ENCODE results near the gene ZNF580.
A peak's percentile ranks its signal among the peaks of the same experiment; 100 is the strongest.

ZNF580 gene

GRCh38 chr19:55624109-55625003, 16.4 kb upstream of the ZNF580 start, which contains the start of gene ZNF784:
TSS of gene ZNF784 (minus strand) at chr19:55624566. CDS start at chr19:55624561, 5 bp downstream.
- Mint-ChIP-seq H3K4me1 (ENCODE audit: low read depth) (peaks cover 53% of the 10 kb centered on the region), H3K9me3 (no peaks in the 10 kb centered on the region), H3K36me3 (ENCODE audit: low read depth) (peaks cover 16% of the 10 kb centered on the region), H3K27ac (peak within 1 kb of the TSS; percentile 98), H3K27me3 (peaks cover 5% of the 10 kb centered on the region), H3K4me3 (peak within 1 kb of the TSS; percentile 84)
- peak; percentile 94 for DNase-seq

GRCh38 chr19:55625004-55625326, 15.8 kb upstream of the ZNF580 start:
- Mint-ChIP-seq H3K4me3 (peak overlapping the region; percentile 84), H3K4me1 (ENCODE audit: low read depth) (peaks cover 48% of the 10 kb centered on the region), H3K27ac (peak overlapping the region; percentile 98), H3K36me3 (ENCODE audit: low read depth) (peaks cover 11% of the 10 kb centered on the region), H3K27me3 (peaks cover 5% of the 10 kb centered on the region), H3K9me3 (no peaks in the 10 kb centered on the region)
- DNase-seq: no peak

GRCh38 chr19:55626350-55626749, 14.5 kb upstream of the ZNF580 start:
- H3K36me3 Mint-ChIP-seq (ENCODE audit: low read depth): peaks cover 1% of the 10 kb centered on the region
- H3K4me3 Mint-ChIP-seq: peak overlapping the region; percentile 53
- no peak for DNase-seq
- peaks cover 5% of the 10 kb centered on the region for H3K27me3 Mint-ChIP-seq
- H3K4me1 Mint-ChIP-seq (ENCODE audit: low read depth): peaks cover 34% of the 10 kb centered on the region
- H3K27ac Mint-ChIP-seq: peak overlapping the region; percentile 79
- no peaks in the 10 kb centered on the region for H3K9me3 Mint-ChIP-seq

GRCh38 chr19:55632463-55632834, 8.4 kb upstream of the ZNF580 start:
- H3K27ac Mint-ChIP-seq: peak overlapping the region; percentile 37
- H3K4me3 Mint-ChIP-seq: no peak overlapping the region
- H3K36me3 Mint-ChIP-seq (ENCODE audit: low read depth): peaks cover 28% of the 10 kb centered on the region
- H3K27me3 Mint-ChIP-seq: no peaks in the 10 kb centered on the region
- no peaks in the 10 kb centered on the region for H3K9me3 Mint-ChIP-seq
- DNase-seq: peak; percentile 73
- peaks cover 41% of the 10 kb centered on the region for H3K4me1 Mint-ChIP-seq (ENCODE audit: low read depth)

- no peak for DNase-seq
- Mint-ChIP-seq H3K36me3 (ENCODE audit: low read depth) (peaks cover 40% of the 10 kb centered on the region), H3K27me3 (no peaks in the 10 kb centered on the region), H3K27ac (peak overlapping the region; percentile 100), H3K4me1 (ENCODE audit: low read depth) (peaks cover 52% of the 10 kb centered on the region), H3K4me3 (no peak overlapping the region), H3K9me3 (peaks cover 4% of the 10 kb centered on the region)
Observed at GRCh38 chr19:55633861-55634260, 6.9 kb upstream of the ZNF580 start.

- DNase-seq: no peak
- Mint-ChIP-seq H3K27me3 (no peaks in the 10 kb centered on the region), H3K9me3 (peaks cover 7% of the 10 kb centered on the region), H3K36me3 (ENCODE audit: low read depth) (peaks cover 53% of the 10 kb centered on the region), H3K4me1 (ENCODE audit: low read depth) (peaks cover 65% of the 10 kb centered on the region), H3K4me3 (peak overlapping the region; percentile 100), H3K27ac (peak overlapping the region; percentile 100)
Observed at GRCh38 chr19:55635334-55635717, 5.5 kb upstream of the ZNF580 start.

GRCh38 chr19:55635856-55636440, 4.9 kb upstream of the ZNF580 start:
- Mint-ChIP-seq H3K4me1 (ENCODE audit: low read depth) (peaks cover 68% of the 10 kb centered on the region), H3K27me3 (no peaks in the 10 kb centered on the region), H3K4me3 (peak overlapping the region; percentile 100), H3K36me3 (ENCODE audit: low read depth) (peaks cover 56% of the 10 kb centered on the region), H3K9me3 (peaks cover 7% of the 10 kb centered on the region), H3K27ac (peak overlapping the region; percentile 100)
- DNase-seq: no peak

- Mint-ChIP-seq H3K4me3 (peak overlapping the region; percentile 100), H3K4me1 (ENCODE audit: low read depth) (peaks cover 66% of the 10 kb centered on the region), H3K36me3 (ENCODE audit: low read depth) (peaks cover 62% of the 10 kb centered on the region), H3K27ac (peak overlapping the region; percentile 100), H3K27me3 (no peaks in the 10 kb centered on the region), H3K9me3 (peaks cover 7% of the 10 kb centered on the region)
- DNase-seq: no peak
Observed at GRCh38 chr19:55636723-55637122, 4.1 kb upstream of the ZNF580 start.

GRCh38 chr19:55637534-55637933, 3.3 kb upstream of the ZNF580 start:
- Mint-ChIP-seq H3K27ac (peak overlapping the region; percentile 100), H3K4me3 (peak overlapping the region; percentile 100), H3K36me3 (ENCODE audit: low read depth) (peaks cover 67% of the 10 kb centered on the region), H3K9me3 (peaks cover 7% of the 10 kb centered on the region), H3K4me1 (ENCODE audit: low read depth) (peaks cover 63% of the 10 kb centered on the region), H3K27me3 (no peaks in the 10 kb centered on the region)
- DNase-seq: no peak

- peaks cover 7% of the 10 kb centered on the region for H3K9me3 Mint-ChIP-seq
- H3K4me1 Mint-ChIP-seq (ENCODE audit: low read depth): peaks cover 65% of the 10 kb centered on the region
- DNase-seq: peak; percentile 72
- peaks cover 77% of the 10 kb centered on the region for H3K36me3 Mint-ChIP-seq (ENCODE audit: low read depth)
- peak overlapping the region; percentile 81 for H3K4me3 Mint-ChIP-seq
- H3K27ac Mint-ChIP-seq: peak overlapping the region; percentile 96
- H3K27me3 Mint-ChIP-seq: no peaks in the 10 kb centered on the region
Observed at GRCh38 chr19:55638864-55639359, 1.9 kb upstream of the ZNF580 start.

GRCh38 chr19:55640043-55640576, 692 bp upstream of the ZNF580 start:
- peaks cover 7% of the 10 kb centered on the region for H3K9me3 Mint-ChIP-seq

GRCh38 chr19:55641426-55642152, 787 bp downstream of the ZNF580 start:
- Mint-ChIP-seq H3K36me3 (ENCODE audit: low read depth) (peaks cover 82% of the 10 kb centered on the region), H3K4me1 (ENCODE audit: low read depth) (peaks cover 61% of the 10 kb centered on the region), H3K4me3 (peak overlapping the region; percentile 87), H3K27me3 (no peaks in the 10 kb centered on the region), H3K9me3 (peaks cover 7% of the 10 kb centered on the region), H3K27ac (peak overlapping the region; percentile 94)
- no peak for DNase-seq

More at GRCh38 chr19:55640043-55640576, 692 bp upstream of the ZNF580 start:
- Mint-ChIP-seq H3K27me3 (no peaks in the 10 kb centered on the region), H3K36me3 (ENCODE audit: low read depth) (peaks cover 84% of the 10 kb centered on the region), H3K4me3 (peak overlapping the region; percentile 81), H3K27ac (peak overlapping the region; percentile 96), H3K4me1 (ENCODE audit: low read depth) (peaks cover 66% of the 10 kb centered on the region)
- DNase-seq: peak; percentile 81

- Mint-ChIP-seq H3K36me3 (ENCODE audit: low read depth) (peaks cover 82% of the 10 kb centered on the region), H3K4me1 (ENCODE audit: low read depth) (peaks cover 59% of the 10 kb centered on the region)
- peak; percentile 67 for DNase-seq
Observed at GRCh38 chr19:55642153-55643002, 1.6 kb downstream of the ZNF580 start.

More at GRCh38 chr19:55642153-55643002, 1.6 kb downstream of the ZNF580 start:
- H3K27ac Mint-ChIP-seq: peak overlapping the region; percentile 99
- peak overlapping the region; percentile 87 for H3K4me3 Mint-ChIP-seq
- H3K9me3 Mint-ChIP-seq: peaks cover 7% of the 10 kb centered on the region
- no peaks in the 10 kb centered on the region for H3K27me3 Mint-ChIP-seq
